KMS-11 (cell line): ENCODE results near the gene DIPK1A.

Experiments used
- H2AFZ ChIP-seq: fragments of 200-600 bp; sonication (generic); 2 replicates; pipeline ENCODE4 v1.6.1; 2016; ENCODE audit warnings: antibody characterized with exemption, mixed run types, low read depth
- H3K27ac ChIP-seq: fragments of 200-600 bp; sonication (generic); 2 replicates; pipeline ENCODE4 v1.6.1; 2016; ENCODE audit warnings: mild to moderate bottlenecking, mixed run types
- H3K27me3 ChIP-seq: fragments of 200-600 bp; sonication (generic); 2 replicates; pipeline ENCODE4 v1.6.1; 2017; ENCODE audit warnings: mild to moderate bottlenecking, low read depth, mixed run types, moderate library complexity; ENCODE audit not compliant: insufficient read depth
- H3K36me3 ChIP-seq: fragments of 200-600 bp; sonication (generic); 2 replicates; pipeline ENCODE4 v1.6.1; 2017; ENCODE audit warnings: mild to moderate bottlenecking, mixed run types; ENCODE audit not compliant: insufficient read depth
- H3K4me1 ChIP-seq: fragments of 200-600 bp; sonication (generic); 2 replicates; pipeline ENCODE4 v1.6.1; 2016; ENCODE audit warnings: mild to moderate bottlenecking, low read depth, mixed run types; ENCODE audit not compliant: poor library complexity, severe bottlenecking
- H3K4me2 ChIP-seq: fragments of 200-600 bp; sonication (generic); 2 replicates; pipeline ENCODE4 v1.7.0; 2016; ENCODE audit warnings: mild to moderate bottlenecking, mixed run types
- H3K4me3 ChIP-seq: fragments of 200-600 bp; sonication (generic); IDR thresholded peaks from 2 replicates; pipeline ENCODE4 v1.6.1; 2017; ENCODE audit warnings: low read depth, low read length, mixed read lengths; ENCODE audit not compliant: insufficient read depth
- H3K79me2 ChIP-seq: fragments of 200-600 bp; sonication (generic); 2 replicates; pipeline ENCODE4 v1.6.1; 2016; ENCODE audit warnings: low read depth, mixed run types; ENCODE audit not compliant: insufficient read depth
- H3K9ac ChIP-seq: fragments of 200-600 bp; sonication (generic); 2 replicates; pipeline ENCODE4 v1.6.1; 2016; ENCODE audit warnings: mild to moderate bottlenecking, mixed run types
- H4K20me1 ChIP-seq: fragments of 200-600 bp; sonication (generic); 2 replicates; pipeline ENCODE4 v1.6.1; 2016; ENCODE audit warnings: mild to moderate bottlenecking, mixed run types; ENCODE audit not compliant: insufficient read depth
- TF ChIP-seq, protein P1 (sequence below): fragments of 200-600 bp; sonication (generic); conservative IDR thresholded peaks from 2 replicates; pipeline ENCODE4 v1.6.1; 2017; ENCODE audit warnings: low read depth, mild to moderate bottlenecking, antibody characterized with exemption, low read length, moderate library complexity, mixed read lengths

The DIPK1A gene

GRCh38 chr1:92956254-92957029, 4.8 kb downstream of the DIPK1A start:
- Histone ChIP-seq H2AFZ (peak overlapping the region; percentile 13; the same call in 1 of the 2 replicates), H3K4me2 (peak overlapping the region; percentile 93), H3K79me2 (peaks cover 73% of the 10 kb centered on the region), H3K36me3 (no peaks in the 10 kb centered on the region), H3K27ac (peak overlapping the region; percentile 78), H3K4me3 (no peak overlapping the region), H4K20me1 (no peaks in the 10 kb centered on the region), H3K9ac (peak overlapping the region; percentile 47; the same call in 1 of the 2 replicates), H3K27me3 (no peaks in the 10 kb centered on the region), H3K4me1 (peaks cover 76% of the 10 kb centered on the region)
- TF ChIP-seq, protein P1, sequence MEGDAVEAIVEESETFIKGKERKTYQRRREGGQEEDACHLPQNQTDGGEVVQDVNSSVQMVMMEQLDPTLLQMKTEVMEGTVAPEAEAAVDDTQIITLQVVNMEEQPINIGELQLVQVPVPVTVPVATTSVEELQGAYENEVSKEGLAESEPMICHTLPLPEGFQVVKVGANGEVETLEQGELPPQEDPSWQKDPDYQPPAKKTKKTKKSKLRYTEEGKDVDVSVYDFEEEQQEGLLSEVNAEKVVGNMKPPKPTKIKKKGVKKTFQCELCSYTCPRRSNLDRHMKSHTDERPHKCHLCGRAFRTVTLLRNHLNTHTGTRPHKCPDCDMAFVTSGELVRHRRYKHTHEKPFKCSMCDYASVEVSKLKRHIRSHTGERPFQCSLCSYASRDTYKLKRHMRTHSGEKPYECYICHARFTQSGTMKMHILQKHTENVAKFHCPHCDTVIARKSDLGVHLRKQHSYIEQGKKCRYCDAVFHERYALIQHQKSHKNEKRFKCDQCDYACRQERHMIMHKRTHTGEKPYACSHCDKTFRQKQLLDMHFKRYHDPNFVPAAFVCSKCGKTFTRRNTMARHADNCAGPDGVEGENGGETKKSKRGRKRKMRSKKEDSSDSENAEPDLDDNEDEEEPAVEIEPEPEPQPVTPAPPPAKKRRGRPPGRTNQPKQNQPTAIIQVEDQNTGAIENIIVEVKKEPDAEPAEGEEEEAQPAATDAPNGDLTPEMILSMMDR = no peak

DNA sequence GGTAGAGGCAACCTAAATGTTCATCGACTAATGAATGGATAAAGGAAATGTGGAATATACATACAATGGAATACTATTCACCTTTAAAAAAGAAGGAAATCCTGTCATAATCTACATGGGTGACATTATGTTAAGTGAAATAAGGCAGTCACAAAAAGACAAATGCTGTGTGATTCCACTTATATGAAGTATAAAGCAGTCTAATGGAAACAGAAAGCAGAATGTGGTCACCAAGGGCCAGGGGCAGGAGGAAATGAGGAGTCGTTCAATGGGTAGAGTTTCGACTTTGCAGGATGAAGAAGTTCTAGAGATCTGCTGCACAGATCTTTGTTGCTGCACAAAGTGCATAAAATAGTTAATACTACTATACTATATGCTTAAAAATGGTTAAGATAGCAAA, 7.8 kb downstream of the DIPK1A start:
- Histone ChIP-seq H3K9ac (peak overlapping the region; percentile 43; the same call in 1 of the 2 replicates), H3K79me2 (peaks cover 78% of the 10 kb centered on the region), H2AFZ (no peak overlapping the region), H3K27ac (peak overlapping the region; percentile 62), H4K20me1 (no peaks in the 10 kb centered on the region), H3K4me1 (peaks cover 92% of the 10 kb centered on the region), H3K27me3 (no peaks in the 10 kb centered on the region), H3K4me2 (peak overlapping the region; percentile 67), H3K4me3 (no peak overlapping the region), H3K36me3 (no peaks in the 10 kb centered on the region)
- TF ChIP-seq, protein P1 = no peak

- H3K4me3 ChIP-seq = no peak overlapping the region
- H3K4me2 ChIP-seq = peak overlapping the region; percentile 67
- peaks cover 74% of the 10 kb centered on the region for H3K79me2 ChIP-seq
Measured at GRCh38 chr1:92952714-92953113, 8.5 kb downstream of the DIPK1A start.

GRCh38 chr1:92951141-92951582, 10.1 kb downstream of the DIPK1A start:
- Histone ChIP-seq H3K4me2 (peak overlapping the region; percentile 67), H2AFZ (no peak overlapping the region), H3K36me3 (no peaks in the 10 kb centered on the region), H4K20me1 (no peaks in the 10 kb centered on the region), H3K79me2 (peaks cover 64% of the 10 kb centered on the region), H3K9ac (peak overlapping the region; percentile 66; the same call in 1 of the 2 replicates), H3K27ac (peak overlapping the region; percentile 93), H3K27me3 (no peaks in the 10 kb centered on the region), H3K4me1 (peaks cover 68% of the 10 kb centered on the region), H3K4me3 (no peak overlapping the region)
- TF ChIP-seq, protein P1 = no peak

More at GRCh38 chr1:92952714-92953113, 8.5 kb downstream of the DIPK1A start:
- H3K27ac ChIP-seq = peak overlapping the region; percentile 62
- no peaks in the 10 kb centered on the region for H3K27me3 ChIP-seq
- H2AFZ ChIP-seq = no peak overlapping the region
- H3K9ac ChIP-seq = peak overlapping the region; percentile 43; the same call in 1 of the 2 replicates
- no peaks in the 10 kb centered on the region for H3K36me3 ChIP-seq
- H3K4me1 ChIP-seq = peaks cover 84% of the 10 kb centered on the region
- no peaks in the 10 kb centered on the region for H4K20me1 ChIP-seq
- TF ChIP-seq, protein P1 = no peak
